PC-9 (cell line): ENCODE data around the gene TENT5C. TPM values are rescaled to one million over a fixed set of nuclear protein-coding genes. Genes with fewer than 3 reads are reported as not detected.
A peak's percentile ranks its signal among the peaks of the same experiment; 100 is the strongest.

Source experiments
- BruUV-seq: library from RNA; stranded (reverse); fragments of 400-500 nt; replicated peaks from 2 replicates; lab custom pipeline; 2021; lab: Mats Ljungman, UMichigan
- CTCF ChIA-PET: fragments of 300-600 bp; sonication (Branson Sonifier 250); formaldehyde crosslinking; loops from one replicate; lab custom pipeline; 2022; ENCODE audit warnings: antibody characterized with exemption; lab: Charles Lee
- POLR2A ChIA-PET: fragments of 300-600 bp; sonication (Branson Sonifier 250); formaldehyde crosslinking; loops from one replicate; lab custom pipeline; 2022; ENCODE audit warnings: antibody characterized with exemption; ENCODE audit not compliant: unreplicated experiment; lab: Charles Lee
- DNase-seq, 2 experiments: peaks; one replicate each; pipeline versions ENCODE4 v3.0.0 to v3.0.0-alpha.2; 2015 to 2022; ENCODE audit warnings: mixed read lengths in 1 of 2
- H2AFZ ChIP-seq: fragments of 200-600 bp; sonication (generic); 2 replicates; pipeline ENCODE4 v1.8.1; 2017; ENCODE audit warnings: antibody characterized with exemption
- H3F3A ChIP-seq: fragments of 200-600 bp; sonication (generic); 2 replicates; pipeline ENCODE4 v1.8.1; 2017; ENCODE audit warnings: antibody characterized with exemption, mild to moderate bottlenecking, low read depth; ENCODE audit not compliant: insufficient read depth
- H3K27ac ChIP-seq: fragments of 200-600 bp; sonication (generic); 2 replicates; pipeline ENCODE4 v1.6.1; 2016; ENCODE audit warnings: mixed run types
- H3K27me3 ChIP-seq: fragments of 200-600 bp; sonication (generic); 2 replicates; pipeline ENCODE4 v1.6.1; 2016; ENCODE audit warnings: low read depth, mixed run types; ENCODE audit not compliant: insufficient read depth
- H3K36me3 ChIP-seq: fragments of 200-600 bp; sonication (generic); 2 replicates; pipeline ENCODE4 v1.6.1; 2016; ENCODE audit warnings: low read depth, mixed run types
- H3K4me1 ChIP-seq: fragments of 200-600 bp; sonication (generic); replicated peaks from 2 replicates; pipeline ENCODE4 v1.6.1; 2016; ENCODE audit warnings: mixed run types; ENCODE audit not compliant: insufficient read depth
- H3K4me2 ChIP-seq: fragments of 200-600 bp; sonication (generic); 2 replicates; pipeline ENCODE4 v1.6.1; 2017; ENCODE audit warnings: mixed run types
- H3K4me3 ChIP-seq: fragments of 200-600 bp; sonication (generic); 2 replicates; pipeline ENCODE4 v1.6.1; 2016; ENCODE audit warnings: mixed run types
- H3K79me2 ChIP-seq: fragments of 200-600 bp; sonication (generic); 2 replicates; pipeline ENCODE4 v1.6.1; 2017; ENCODE audit warnings: low read depth, mixed run types
- H3K9me2 ChIP-seq: fragments of 200-600 bp; sonication (generic); 2 replicates; pipeline ENCODE4 v1.8.1; 2017; ENCODE audit warnings: mild to moderate bottlenecking; ENCODE audit not compliant: insufficient read depth
- H3K9me3 ChIP-seq: fragments of 200-600 bp; sonication (generic); 2 replicates; pipeline ENCODE4 v1.8.1; 2016; ENCODE audit warnings: low read depth; ENCODE audit not compliant: insufficient read depth
- H4K20me1 ChIP-seq: fragments of 200-600 bp; sonication (generic); 2 replicates; pipeline ENCODE4 v1.8.1; 2017; ENCODE audit not compliant: insufficient read depth
- EZH2 ChIP-seq: fragments of 200-600 bp; sonication (generic); IDR thresholded peaks from 2 replicates; pipeline ENCODE4 v1.8.0; 2017; ENCODE audit warnings: antibody characterized with exemption, low read depth
- intact Hi-C: fragments of 100-400 bp; cut with micrococcal nuclease; formaldehyde crosslinking; loops from one replicate; pipeline ENCODE4 v1.10.0; 2022; ENCODE audit not compliant: unreplicated experiment
- total RNA-seq: library from RNA; stranded (reverse); gene quantifications from 2 replicates; pipeline ENCODE4 v1.2.3, GENCODE V29; 2021
- TF ChIP-seq, protein P1 (sequence below): fragments of 200-600 bp; sonication (generic); conservative IDR thresholded peaks from 2 replicates; pipeline ENCODE4 v1.6.1; 2017; ENCODE audit warnings: mixed run types, antibody characterized with exemption, mild to moderate bottlenecking, moderate library complexity

Gene TENT5C
- total RNA-seq, 1 experiment from 2014 or later, result 4.3 TPM

DNA sequence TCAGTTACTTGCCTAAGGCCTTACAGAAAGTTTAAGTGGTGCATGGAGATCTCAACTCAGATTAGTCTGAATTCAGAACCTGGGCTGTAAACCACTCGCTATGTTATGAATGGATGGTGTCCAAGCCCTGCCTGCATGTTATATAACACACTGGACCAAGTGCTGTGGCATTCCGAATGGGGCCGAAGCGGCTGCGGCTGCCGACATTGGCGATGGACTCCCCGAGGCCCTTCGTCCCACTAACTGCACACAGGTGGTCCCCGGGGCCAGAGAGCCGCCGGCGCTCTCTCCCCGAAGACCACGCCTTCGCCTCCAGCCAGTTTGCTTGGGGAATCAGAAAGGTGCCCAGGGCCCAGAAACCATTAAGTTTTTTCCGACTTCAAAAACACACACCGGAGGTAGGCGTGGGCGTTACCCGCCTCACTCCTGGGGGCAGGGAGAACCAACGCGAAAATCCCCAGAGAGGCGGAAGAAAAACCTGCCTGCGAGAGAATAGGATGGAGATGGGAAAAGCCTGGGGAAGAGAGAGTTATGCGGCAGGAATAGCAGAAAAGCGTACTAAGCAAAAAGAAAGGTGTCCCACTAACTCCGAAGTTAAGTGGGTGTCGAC, 579 bp upstream of the TENT5C start:
- DNase-seq, result no peak
- ChIA-PET POLR2A (interaction anchor here (0.6 kb wide), 1 partner anchor 1169 kb away, joined by 4 read pairs; no protein-coding TSS in a partner anchor), CTCF (no interaction called here)
- H3K79me2 ChIP-seq, result no peaks in the 10 kb centered on the region
- no peaks in the 10 kb centered on the region for H4K20me1 ChIP-seq
- TSS peak; percentile 99 for BruUV-seq
- H3K4me3 ChIP-seq, result peak overlapping the region; percentile 71
- H3K4me1 ChIP-seq, result peaks cover 14% of the 10 kb centered on the region
- intact Hi-C loops, result loop anchor here (1.0 to 10.0 kb wide), 4 partner anchors 34 to 483 kb away; partner anchors contain the start of gene TRIM45
- TF ChIP-seq, protein P1, sequence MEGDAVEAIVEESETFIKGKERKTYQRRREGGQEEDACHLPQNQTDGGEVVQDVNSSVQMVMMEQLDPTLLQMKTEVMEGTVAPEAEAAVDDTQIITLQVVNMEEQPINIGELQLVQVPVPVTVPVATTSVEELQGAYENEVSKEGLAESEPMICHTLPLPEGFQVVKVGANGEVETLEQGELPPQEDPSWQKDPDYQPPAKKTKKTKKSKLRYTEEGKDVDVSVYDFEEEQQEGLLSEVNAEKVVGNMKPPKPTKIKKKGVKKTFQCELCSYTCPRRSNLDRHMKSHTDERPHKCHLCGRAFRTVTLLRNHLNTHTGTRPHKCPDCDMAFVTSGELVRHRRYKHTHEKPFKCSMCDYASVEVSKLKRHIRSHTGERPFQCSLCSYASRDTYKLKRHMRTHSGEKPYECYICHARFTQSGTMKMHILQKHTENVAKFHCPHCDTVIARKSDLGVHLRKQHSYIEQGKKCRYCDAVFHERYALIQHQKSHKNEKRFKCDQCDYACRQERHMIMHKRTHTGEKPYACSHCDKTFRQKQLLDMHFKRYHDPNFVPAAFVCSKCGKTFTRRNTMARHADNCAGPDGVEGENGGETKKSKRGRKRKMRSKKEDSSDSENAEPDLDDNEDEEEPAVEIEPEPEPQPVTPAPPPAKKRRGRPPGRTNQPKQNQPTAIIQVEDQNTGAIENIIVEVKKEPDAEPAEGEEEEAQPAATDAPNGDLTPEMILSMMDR, result no peak
- no peak for TF ChIP-seq EZH2
- H2AFZ ChIP-seq, result peak overlapping the region; percentile 92
- H3K9me3 ChIP-seq, result no peaks in the 10 kb centered on the region
- no peaks in the 10 kb centered on the region for H3K36me3 ChIP-seq
- no peaks in the 10 kb centered on the region for H3K9me2 ChIP-seq
- H3K27me3 ChIP-seq, result no peaks in the 10 kb centered on the region
- peak overlapping the region; percentile 39 for H3K27ac ChIP-seq
- H3K4me2 ChIP-seq, result peak overlapping the region; percentile 96
- peaks cover 11% of the 10 kb centered on the region; the same call in 1 of the 2 replicates for H3F3A ChIP-seq

DNA sequence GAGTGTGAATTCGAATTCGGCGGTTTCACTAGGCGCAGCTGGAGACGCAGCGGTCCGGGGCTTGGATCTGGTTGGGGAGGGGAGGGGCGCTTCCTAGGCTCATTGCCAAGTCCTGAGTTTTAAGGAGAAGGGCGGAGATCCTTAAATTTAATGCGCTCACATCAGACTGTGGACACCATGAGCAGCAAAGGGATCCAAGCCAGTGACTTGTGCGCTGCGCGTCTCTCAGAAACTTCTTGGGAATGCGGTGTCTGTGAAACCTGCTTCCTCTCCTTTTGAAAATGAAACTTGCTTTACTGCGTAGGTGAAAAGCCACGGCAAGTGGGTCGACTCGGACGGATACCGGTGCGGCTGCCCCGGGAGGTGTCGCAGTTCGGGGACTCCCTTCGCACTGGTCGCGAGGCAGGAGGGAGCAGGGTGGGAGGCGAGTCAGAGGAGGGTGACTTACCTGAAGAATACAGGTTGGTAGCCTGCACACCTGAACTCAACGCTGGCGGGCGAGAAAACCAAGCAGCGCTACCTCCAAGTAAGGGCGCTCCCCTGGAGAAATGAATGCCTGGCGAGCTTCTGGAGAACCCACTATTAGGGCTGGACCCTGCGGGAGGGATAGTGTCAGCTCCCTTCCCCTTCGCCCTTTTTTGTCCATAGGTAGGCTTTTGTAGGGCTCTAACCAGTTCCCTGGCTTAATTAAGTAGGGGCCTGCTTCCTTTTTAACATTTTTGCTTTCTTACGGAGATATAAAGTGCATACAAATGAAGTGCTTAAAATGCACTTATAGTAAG, 992 bp downstream of the TENT5C start:
- POLR2A ChIA-PET, result interaction anchor here (0.6 to 0.9 kb wide), 5 partner anchors 12 to 201 kb away, joined by 3 to 12 read pairs (median 4); no protein-coding TSS in a partner anchor
- Histone ChIP-seq H3F3A (peaks cover 11% of the 10 kb centered on the region; the same call in 1 of the 2 replicates), H3K9me3 (no peaks in the 10 kb centered on the region), H3K4me1 (peaks cover 14% of the 10 kb centered on the region), H3K27me3 (no peaks in the 10 kb centered on the region), H3K79me2 (no peaks in the 10 kb centered on the region), H3K36me3 (no peaks in the 10 kb centered on the region), H2AFZ (peak overlapping the region; percentile 96), H3K27ac (no peak overlapping the region), H4K20me1 (no peaks in the 10 kb centered on the region), H3K4me3 (peak overlapping the region; percentile 71), H3K4me2 (peak overlapping the region; percentile 96), H3K9me2 (no peaks in the 10 kb centered on the region)
- CTCF ChIA-PET, result interaction anchor here (0.6 to 1.6 kb wide), 2 partner anchors 35 to 148 kb away, joined by 4 to 15 read pairs; no protein-coding TSS in a partner anchor
- peak; percentile 57 to 59 for DNase-seq
- TSS peak; percentile 58 for BruUV-seq
- intact Hi-C loops, result loop anchor here (1.0 to 10.0 kb wide), 6 partner anchors 26 to 485 kb away; partner anchors contain the start of gene TRIM45
- no peak for TF ChIP-seq EZH2
- TF ChIP-seq, protein P1, result no peak

DNA sequence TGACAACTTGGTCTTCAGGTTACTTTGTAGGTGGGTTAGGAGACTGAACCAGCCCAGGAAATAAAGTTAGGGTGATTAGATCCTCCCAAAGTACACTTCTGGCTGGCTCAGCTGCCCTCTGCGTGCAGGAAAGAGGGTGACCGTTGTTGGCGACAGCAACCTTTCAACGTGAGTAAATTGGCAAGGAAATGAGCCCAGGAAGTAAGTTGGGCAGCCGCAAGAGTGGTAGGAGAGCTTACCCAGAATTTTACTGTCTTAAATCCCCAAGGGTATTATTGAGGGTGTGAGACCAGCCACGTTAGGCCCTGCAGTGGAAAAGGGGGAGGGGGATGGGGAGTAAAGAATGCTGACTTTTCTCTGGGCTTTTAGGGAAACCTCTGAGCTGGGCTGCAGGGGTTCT, 1.6 kb downstream of the TENT5C start:
- peaks cover 12% of the 10 kb centered on the region; the same call in 1 of the 2 replicates for H3F3A ChIP-seq
- intact Hi-C loops, result loop anchor here (2.0 to 10.0 kb wide), 4 partner anchors 25 to 485 kb away; partner anchors contain the start of gene TRIM45
- DNase-seq, result peak in 1 of 2 experiments; percentile 36
- H2AFZ ChIP-seq, result peak overlapping the region; percentile 96; the same call in 1 of the 2 replicates
- no peaks in the 10 kb centered on the region for H3K27me3 ChIP-seq
- no TSS peak for BruUV-seq
- no peak overlapping the region for H3K27ac ChIP-seq
- ChIA-PET POLR2A (interaction anchor here (0.5 to 0.9 kb wide), 4 partner anchors 12 to 510 kb away, joined by 3 to 6 read pairs (median 4); no protein-coding TSS in a partner anchor), CTCF (interaction anchor here (0.7 to 1.6 kb wide), 2 partner anchors 37 to 147 kb away, joined by 3 to 15 read pairs; no protein-coding TSS in a partner anchor)
- no peaks in the 10 kb centered on the region for H3K9me2 ChIP-seq
- no peak for TF ChIP-seq EZH2
- no peaks in the 10 kb centered on the region for H3K79me2 ChIP-seq
- peaks cover 18% of the 10 kb centered on the region for H3K4me1 ChIP-seq
- no peaks in the 10 kb centered on the region for H4K20me1 ChIP-seq
- H3K4me2 ChIP-seq, result peak overlapping the region; percentile 96
- H3K36me3 ChIP-seq, result no peaks in the 10 kb centered on the region
- H3K9me3 ChIP-seq, result no peaks in the 10 kb centered on the region
- H3K4me3 ChIP-seq, result peak overlapping the region; percentile 71; the same call in 1 of the 2 replicates
